Gastroesophageal sphincter (tissue), 3 donors: ENCODE results near the gene CCDC73.

Experiments
- CTCF ChIP-seq, 4 experiments: fragments of 200-600 bp in 2 of 4; fragments of 450-650 bp in 2 of 4; sonication (generic) in 1 of 4; IDR thresholded peaks; one replicate each; pipeline ENCODE4 v1.5.1; 2017 to 2019; ENCODE audit warnings: antibody characterized with exemption in 4 of 4, mild to moderate bottlenecking in 2 of 4, moderate library complexity in 2 of 4
- EP300 ChIP-seq: sonication (generic); formaldehyde crosslinking; IDR thresholded peaks from one replicate; pipeline ENCODE4 v1.6.1; 2017; ENCODE audit warnings: antibody characterized with exemption, mild to moderate bottlenecking

GRCh38 chr11:32794439-32794838 lies at the start of gene CCDC73:
- TF ChIP-seq CTCF (IDR thresholded peaks at IDR 0.05) (no peak), EP300 (no peak)
